HFF-Myc (cell line): ENCODE data around the gene HBQ1.
"Not testable (repeated sequence)": the region's sequence is repeated elsewhere in the genome, so short reads cannot be mapped to it uniquely, and the experiment has no call there.

Experiments used
- DNase-seq: peaks from one replicate; pipeline ENCODE4 v3.0.0-alpha.2; 2011; ENCODE audit warnings: low read depth; ENCODE audit errors: extremely low read depth
- H3K4me3 ChIP-seq: replicated peaks from 2 replicates; pipeline ENCODE4 v1.5.1; 2011; ENCODE audit warnings: low read depth, mild to moderate bottlenecking, control low read depth, low read length
- CTCF ChIP-seq: IDR thresholded peaks from 2 replicates; pipeline ENCODE4 v1.5.1; 2012; ENCODE audit warnings: mild to moderate bottlenecking, low read depth, low read length, control low read depth; ENCODE audit errors: missing control alignments

The HBQ1 gene

GRCh38 chr16:229731-230281, 49.5 kb downstream of the HBQ1 start:
- no peak for DNase-seq
- TF ChIP-seq CTCF, result no peak
- H3K4me3 ChIP-seq, result no peak overlapping the region

- not testable (repeated sequence) for H3K4me3 ChIP-seq, DNase-seq
Observed at GRCh38 chr16:230351-230750, 50.1 kb downstream of the HBQ1 start.
